ENCODE measurements around the gene CCDC178. TPM values are rescaled to one million over a fixed set of nuclear protein-coding genes. Genes with fewer than 3 reads are reported as not detected.
"Not testable (repeated sequence)": the region's sequence is repeated elsewhere in the genome, so short reads cannot be mapped to it uniquely, and the experiment has no call there.

Gene CCDC178
- total RNA-seq, 4 donors from 2014 or later = 0.39 to 1.4 TPM; not detected in 2

DNA sequence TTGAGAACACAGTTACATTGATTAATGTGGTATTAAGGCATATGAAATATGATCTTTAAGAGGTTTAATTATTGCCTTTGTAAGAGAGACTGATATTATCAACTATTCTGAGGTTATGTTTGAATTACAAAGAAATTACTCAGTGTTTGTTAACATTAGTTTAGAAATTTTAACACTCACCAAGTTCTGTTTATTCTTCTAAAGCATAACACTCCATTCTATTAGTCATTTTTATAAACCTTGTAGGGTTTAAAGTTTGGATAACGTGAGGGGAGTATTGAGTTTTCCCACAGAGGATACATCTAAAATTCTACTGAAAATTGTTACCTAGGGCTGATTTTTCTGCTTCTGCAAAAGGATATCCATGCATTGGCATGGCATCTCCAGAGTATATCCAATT is 7.7 kb downstream of the CCDC178 start:
- WGBS, 2 donors = 59 to 74% methylated on average over 1 of the region's 1 CpG
- no peak overlapping the region for H3K4me3 ChIP-seq (ENCODE audit: low read depth, poor library complexity, severe bottlenecking)
- no peak for TF ChIP-seq CTCF (IDR thresholded peaks at IDR 0.05)
- no peak for TF ChIP-seq POLR2A (IDR thresholded peaks at IDR 0.05)
- intact Hi-C loops (cut with DNase I; ENCODE audit: low total_unique reads) = no loop called here
- no peak for DNase-seq (ENCODE audit: low spot score in 2 of 2)

GRCh38 chr18:33427549-33427948 is 13.0 kb downstream of the CCDC178 start:
- no peak for DNase-seq (ENCODE audit: low spot score in 2 of 2)
- H3K4me3 ChIP-seq (ENCODE audit: low read depth, poor library complexity, severe bottlenecking) = no peak overlapping the region
- intact Hi-C loops (cut with DNase I; ENCODE audit: low total_unique reads) = no loop called here
- 87 to 92% methylated on average over 2 of the region's 2 CpGs for WGBS, 2 donors
- TF ChIP-seq POLR2A (IDR thresholded peaks at IDR 0.05) (no peak), CTCF (IDR thresholded peaks at IDR 0.05) (no peak)

- 73 to 76% methylated on average over 14 of the region's 14 CpGs for WGBS, 2 donors
- intact Hi-C loops (cut with DNase I; ENCODE audit: low total_unique reads) = no loop called here
- no peak for DNase-seq (ENCODE audit: low spot score in 2 of 2)
- no peak overlapping the region for H3K4me3 ChIP-seq (ENCODE audit: low read depth, poor library complexity, severe bottlenecking)
- TF ChIP-seq POLR2A (IDR thresholded peaks at IDR 0.05) (no peak), CTCF (IDR thresholded peaks at IDR 0.05) (no peak)
Measured at GRCh38 chr18:33424266-33424946, 16.1 kb downstream of the CCDC178 start.

DNA sequence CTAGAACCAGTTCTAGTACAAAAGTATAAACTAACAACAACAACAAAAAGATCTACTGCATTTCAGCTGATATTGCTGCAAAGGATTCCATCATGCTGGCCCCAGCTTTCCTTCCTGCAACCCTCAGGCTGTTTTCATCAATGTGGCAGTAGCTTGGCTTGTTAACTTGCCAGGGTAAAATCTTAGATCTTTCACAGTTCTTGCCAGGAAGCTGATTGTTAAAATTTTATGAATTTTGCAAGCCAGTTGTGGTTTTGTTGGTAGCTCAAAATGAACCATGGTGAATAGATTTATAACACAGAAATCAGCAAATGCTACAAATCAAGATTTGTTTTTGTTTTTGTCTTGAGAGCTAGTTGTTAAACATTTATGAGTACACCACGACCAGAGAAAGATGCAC is 19.3 kb downstream of the CCDC178 start:
- intact Hi-C loops (cut with DNase I; ENCODE audit: low total_unique reads) = no loop called here
- DNase-seq (ENCODE audit: low spot score in 2 of 2) = no peak
- TF ChIP-seq CTCF (IDR thresholded peaks at IDR 0.05) = no peak
- no peak for TF ChIP-seq POLR2A (IDR thresholded peaks at IDR 0.05)
- WGBS, 2 donors = 9 to 19% methylated on average over 1 of the region's 1 CpG
- no peak overlapping the region for H3K4me3 ChIP-seq (ENCODE audit: low read depth, poor library complexity, severe bottlenecking)

DNA sequence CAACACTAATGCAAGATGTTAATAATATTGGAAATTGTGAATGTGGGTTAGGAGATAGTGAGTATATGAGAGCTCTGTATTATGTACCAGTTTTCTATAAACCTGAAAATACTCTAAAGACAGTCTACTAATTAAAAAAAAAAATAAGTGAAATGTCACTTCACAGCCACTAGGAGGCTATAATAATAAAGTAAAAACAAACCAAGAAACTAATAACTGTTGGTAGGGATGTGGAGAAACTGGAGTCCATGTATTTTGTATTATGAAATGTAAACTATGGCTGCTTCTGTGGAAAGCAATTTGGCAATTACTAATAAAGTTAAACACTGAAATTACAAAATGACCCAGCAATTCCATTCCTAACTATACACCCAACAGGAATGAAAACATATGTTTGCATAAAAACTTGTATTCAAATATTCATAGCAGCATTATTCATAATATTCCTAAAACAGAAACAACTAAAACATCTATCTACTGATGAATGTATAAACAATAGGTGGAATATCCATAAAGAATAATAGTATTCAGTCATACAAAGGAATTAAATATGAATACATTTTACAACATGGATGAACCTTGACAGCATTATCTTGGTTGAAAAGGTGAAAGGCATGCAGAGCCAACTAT is 36.2 kb downstream of the CCDC178 start:
- no peak for TF ChIP-seq CTCF (IDR thresholded peaks at IDR 0.05)
- no peak for TF ChIP-seq POLR2A (IDR thresholded peaks at IDR 0.05)
- H3K4me3 ChIP-seq (ENCODE audit: low read depth, poor library complexity, severe bottlenecking) = no peak overlapping the region
- DNase-seq (ENCODE audit: low spot score in 2 of 2) = no peak
- intact Hi-C loops (cut with DNase I; ENCODE audit: low total_unique reads) = no loop called here

DNA sequence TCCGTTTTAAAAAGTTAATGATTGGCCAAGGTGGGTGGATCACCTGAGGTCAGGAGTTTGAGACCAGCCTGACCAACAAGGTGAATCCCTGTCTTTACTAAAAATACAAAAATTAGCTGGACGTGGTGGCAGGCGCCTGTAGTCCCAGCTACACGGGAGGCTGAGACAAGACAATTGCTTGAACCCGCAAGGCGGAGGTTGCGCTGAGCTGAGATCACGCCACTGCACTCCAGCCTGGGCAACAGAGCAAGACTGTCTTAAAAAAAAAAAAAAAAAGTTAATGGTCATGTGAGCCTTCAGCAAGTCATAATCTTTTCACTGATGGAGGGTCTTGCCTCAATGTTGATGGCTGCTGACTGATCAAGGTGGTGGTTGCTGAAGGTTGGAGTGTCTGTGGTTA is 41.6 kb downstream of the CCDC178 start:
- intact Hi-C loops (cut with DNase I; ENCODE audit: low total_unique reads); DNase-seq (ENCODE audit: low spot score in 2 of 2); H3K4me3 ChIP-seq (ENCODE audit: low read depth, poor library complexity, severe bottlenecking): not testable (repeated sequence)
- WGBS, 2 donors = 92 to 94% methylated on average over 8 of the region's 8 CpGs

Measured in lower leg skin (tissue), 4 donors.